Measurements from ENCODE around the gene CRABP1. TPM values are rescaled to one million over a fixed set of nuclear protein-coding genes. Genes with fewer than 3 reads are reported as not detected.

Gene CRABP1
- total RNA-seq, 1 donor from 2014 or later: not detected

- Histone ChIP-seq H3K27me3 (no peaks in the 10 kb centered on the region), H3K36me3 (no peaks in the 10 kb centered on the region), H3K4me3 (no peak overlapping the region), H3K9me3 (no peaks in the 10 kb centered on the region), H3K27ac (no peak overlapping the region), H3K4me1 (no peaks in the 10 kb centered on the region)
- no peak for TF ChIP-seq CTCF (IDR thresholded peaks at IDR 0.05)
- intact Hi-C loops (cut with DNase I): no loop called here
- peak; percentile 69 for DNase-seq
- peak; percentile 89 for ATAC-seq
These were observed 7.7 kb downstream of the CRABP1 start for GRCh38 chr15:78347586-78348543.

GRCh38 chr15:78350058-78350457 is 9.9 kb downstream of the CRABP1 start:
- intact Hi-C loops (cut with DNase I): no loop called here
- H3K27me3 ChIP-seq: no peaks in the 10 kb centered on the region
- no peaks in the 10 kb centered on the region for H3K36me3 ChIP-seq
- no peak overlapping the region for H3K4me3 ChIP-seq
- no peak overlapping the region for H3K27ac ChIP-seq
- DNase-seq: peak; percentile 13
- no peak for TF ChIP-seq CTCF (IDR thresholded peaks at IDR 0.05)
- no peaks in the 10 kb centered on the region for H3K9me3 ChIP-seq
- ATAC-seq: no peak
- H3K4me1 ChIP-seq: no peaks in the 10 kb centered on the region

GRCh38 chr15:78351539-78351938 is 11.4 kb downstream of the CRABP1 start:
- no peak for TF ChIP-seq CTCF (IDR thresholded peaks at IDR 0.05)
- Histone ChIP-seq H3K9me3 (no peaks in the 10 kb centered on the region), H3K4me1 (no peaks in the 10 kb centered on the region), H3K4me3 (no peak overlapping the region), H3K27me3 (no peaks in the 10 kb centered on the region), H3K27ac (no peak overlapping the region), H3K36me3 (no peaks in the 10 kb centered on the region)
- no peak for ATAC-seq
- no peak for DNase-seq
- intact Hi-C loops (cut with DNase I): no loop called here

- Histone ChIP-seq H3K36me3 (no peaks in the 10 kb centered on the region), H3K27ac (no peak overlapping the region), H3K27me3 (no peaks in the 10 kb centered on the region), H3K4me3 (no peak overlapping the region), H3K4me1 (no peaks in the 10 kb centered on the region), H3K9me3 (no peaks in the 10 kb centered on the region)
- intact Hi-C loops (cut with DNase I): no loop called here
- ATAC-seq: no peak
- no peak for TF ChIP-seq CTCF (IDR thresholded peaks at IDR 0.05)
- DNase-seq: no peak
These were observed 12.9 kb downstream of the CRABP1 start for GRCh38 chr15:78353093-78353492.

- ATAC-seq: no peak
- H3K4me3 ChIP-seq: no peak overlapping the region
- no peak for TF ChIP-seq CTCF (IDR thresholded peaks at IDR 0.05)
- H3K27ac ChIP-seq: no peak overlapping the region
- no peaks in the 10 kb centered on the region for H3K36me3 ChIP-seq
- no peaks in the 10 kb centered on the region for H3K27me3 ChIP-seq
- H3K9me3 ChIP-seq: no peaks in the 10 kb centered on the region
- no peak for DNase-seq
- intact Hi-C loops (cut with DNase I): no loop called here
- no peaks in the 10 kb centered on the region for H3K4me1 ChIP-seq
These were observed 15.0 kb downstream of the CRABP1 start for GRCh38 chr15:78355177-78355576.
